ENCODE data around the gene MAP4K3.
"Not testable (repeated sequence)": the region's sequence is repeated elsewhere in the genome, so short reads cannot be mapped to it uniquely, and the experiment has no call there.

- TF ChIP-seq POLR2A, CTCF, POLR2AphosphoS5 (IDR thresholded peaks at IDR 0.05): not testable (repeated sequence)
Observed at GRCh38 chr2:39384071-39384470, 53.0 kb downstream of the MAP4K3 start.

Data from breast epithelium (tissue), 3 donors.